IMR-90 (cell line): ENCODE data around the gene P4HA2.

Source experiments
- CTCF ChIP-seq: conservative IDR thresholded peaks from 2 replicates; pipeline ENCODE4 v1.5.1; 2012; ENCODE audit warnings: mild to moderate bottlenecking, low read depth, low read length, improper control_type of control experiment
- MAFK ChIP-seq: IDR thresholded peaks from 2 replicates; pipeline ENCODE4 v1.6.1; 2012; ENCODE audit warnings: low read depth, low read length, improper control_type of control experiment

- TF ChIP-seq MAFK = no peak
- no peak for TF ChIP-seq CTCF
Observed at GRCh38 chr5:132229236-132229635, 1.6 kb upstream of the P4HA2 start.
